Measurements from ENCODE around the gene FAM47E.

Gene FAM47E

GRCh38 chr4:76301068-76301774, 49.7 kb downstream of the FAM47E start:
- no peaks in the 10 kb centered on the region for H3K4me1 ChIP-seq (ENCODE audit: control insufficient read depth, insufficient read depth, low read length)
- H3K27me3 ChIP-seq (ENCODE audit: control insufficient read depth, insufficient read depth, low read length), result peaks cover 16% of the 10 kb centered on the region
- H3K36me3 ChIP-seq (ENCODE audit: control insufficient read depth, insufficient read depth, low read length), result no peaks in the 10 kb centered on the region
- peaks cover 17% of the 10 kb centered on the region for H3K9me3 ChIP-seq (ENCODE audit: control insufficient read depth, insufficient read depth, low read depth, low read length)
- no peak overlapping the region for H3K27ac ChIP-seq (ENCODE audit: low read depth, low read length)
- H3K9ac ChIP-seq (ENCODE audit: low read length), result no peak overlapping the region
- H3K4me3 ChIP-seq (ENCODE audit: low read depth, low read length), result no peak overlapping the region

GRCh38 chr4:76301775-76302162, 50.2 kb downstream of the FAM47E start:
- H3K9me3 ChIP-seq (ENCODE audit: control insufficient read depth, insufficient read depth, low read depth, low read length), result peaks cover 11% of the 10 kb centered on the region
- H3K27me3 ChIP-seq (ENCODE audit: control insufficient read depth, insufficient read depth, low read length), result peaks cover 17% of the 10 kb centered on the region
- H3K4me1 ChIP-seq (ENCODE audit: control insufficient read depth, insufficient read depth, low read length), result no peaks in the 10 kb centered on the region
- no peaks in the 10 kb centered on the region for H3K36me3 ChIP-seq (ENCODE audit: control insufficient read depth, insufficient read depth, low read length)
- no peak overlapping the region for H3K9ac ChIP-seq (ENCODE audit: low read length)
- no peak overlapping the region for H3K4me3 ChIP-seq (ENCODE audit: low read depth, low read length)
- no peak overlapping the region for H3K27ac ChIP-seq (ENCODE audit: low read depth, low read length)

GRCh38 chr4:76302826-76303438, 51.4 kb downstream of the FAM47E start:
- Histone ChIP-seq H3K36me3 (ENCODE audit: control insufficient read depth, insufficient read depth, low read length) (no peaks in the 10 kb centered on the region), H3K9ac (ENCODE audit: low read length) (no peak overlapping the region), H3K27me3 (ENCODE audit: control insufficient read depth, insufficient read depth, low read length) (peaks cover 25% of the 10 kb centered on the region), H3K27ac (ENCODE audit: low read depth, low read length) (no peak overlapping the region), H3K4me3 (ENCODE audit: low read depth, low read length) (no peak overlapping the region), H3K4me1 (ENCODE audit: control insufficient read depth, insufficient read depth, low read length) (peaks cover 4% of the 10 kb centered on the region; the same call in 1 of the 2 replicates), H3K9me3 (ENCODE audit: control insufficient read depth, insufficient read depth, low read depth, low read length) (peaks cover 3% of the 10 kb centered on the region)

- H3K27ac ChIP-seq (ENCODE audit: low read depth, low read length), result no peak overlapping the region
- H3K4me1 ChIP-seq (ENCODE audit: control insufficient read depth, insufficient read depth, low read length), result peaks cover 4% of the 10 kb centered on the region; the same call in 1 of the 2 replicates
- H3K9me3 ChIP-seq (ENCODE audit: control insufficient read depth, insufficient read depth, low read depth, low read length), result no peaks in the 10 kb centered on the region
- peaks cover 25% of the 10 kb centered on the region for H3K27me3 ChIP-seq (ENCODE audit: control insufficient read depth, insufficient read depth, low read length)
- H3K9ac ChIP-seq (ENCODE audit: low read length), result no peak overlapping the region
- peak overlapping the region; percentile 75; the same call in 1 of the 2 replicates for H3K4me3 ChIP-seq (ENCODE audit: low read depth, low read length)
- peaks cover 8% of the 10 kb centered on the region for H3K36me3 ChIP-seq (ENCODE audit: control insufficient read depth, insufficient read depth, low read length)
Measured at GRCh38 chr4:76305033-76305687, 53.6 kb downstream of the FAM47E start.

GRCh38 chr4:76305971-76306881, 54.7 kb downstream of the FAM47E start, which contains the start of gene STBD1:
Gene STBD1 (plus strand): TSS chr4:76306733. CDS start chr4:76306770, 37 bp downstream.
- Histone ChIP-seq H3K36me3 (ENCODE audit: control insufficient read depth, insufficient read depth, low read length) (peaks cover 8% of the 10 kb centered on the region), H3K27me3 (ENCODE audit: control insufficient read depth, insufficient read depth, low read length) (peaks cover 25% of the 10 kb centered on the region), H3K4me3 (ENCODE audit: low read depth, low read length) (peak within 1 kb of the TSS; percentile 75), H3K9ac (ENCODE audit: low read length) (peak within 1 kb of the TSS; percentile 74), H3K27ac (ENCODE audit: low read depth, low read length) (no peak within 1 kb of the TSS), H3K4me1 (ENCODE audit: control insufficient read depth, insufficient read depth, low read length) (peaks cover 4% of the 10 kb centered on the region; the same call in 1 of the 2 replicates), H3K9me3 (ENCODE audit: control insufficient read depth, insufficient read depth, low read depth, low read length) (no peaks in the 10 kb centered on the region)

GRCh38 chr4:76306882-76307659, 55.5 kb downstream of the FAM47E start:
- H3K9me3 ChIP-seq (ENCODE audit: control insufficient read depth, insufficient read depth, low read depth, low read length), result no peaks in the 10 kb centered on the region
- H3K27ac ChIP-seq (ENCODE audit: low read depth, low read length), result no peak overlapping the region
- H3K4me1 ChIP-seq (ENCODE audit: control insufficient read depth, insufficient read depth, low read length), result peaks cover 4% of the 10 kb centered on the region; the same call in 1 of the 2 replicates
- H3K36me3 ChIP-seq (ENCODE audit: control insufficient read depth, insufficient read depth, low read length), result peaks cover 8% of the 10 kb centered on the region
- H3K9ac ChIP-seq (ENCODE audit: low read length), result peak overlapping the region; percentile 52
- peak overlapping the region; percentile 75 for H3K4me3 ChIP-seq (ENCODE audit: low read depth, low read length)
- peaks cover 25% of the 10 kb centered on the region for H3K27me3 ChIP-seq (ENCODE audit: control insufficient read depth, insufficient read depth, low read length)

GRCh38 chr4:76307660-76308014, 56.1 kb downstream of the FAM47E start:
- peaks cover 8% of the 10 kb centered on the region for H3K36me3 ChIP-seq (ENCODE audit: control insufficient read depth, insufficient read depth, low read length)
- H3K4me3 ChIP-seq (ENCODE audit: low read depth, low read length), result peak overlapping the region; percentile 75
- H3K27me3 ChIP-seq (ENCODE audit: control insufficient read depth, insufficient read depth, low read length), result peaks cover 25% of the 10 kb centered on the region
- no peak overlapping the region for H3K27ac ChIP-seq (ENCODE audit: low read depth, low read length)
- H3K9me3 ChIP-seq (ENCODE audit: control insufficient read depth, insufficient read depth, low read depth, low read length), result no peaks in the 10 kb centered on the region
- peaks cover 4% of the 10 kb centered on the region; the same call in 1 of the 2 replicates for H3K4me1 ChIP-seq (ENCODE audit: control insufficient read depth, insufficient read depth, low read length)
- H3K9ac ChIP-seq (ENCODE audit: low read length), result peak overlapping the region; percentile 52

- H3K27me3 ChIP-seq (ENCODE audit: control insufficient read depth, insufficient read depth, low read length), result peaks cover 25% of the 10 kb centered on the region
- no peak overlapping the region for H3K9ac ChIP-seq (ENCODE audit: low read length)
- peaks cover 8% of the 10 kb centered on the region for H3K36me3 ChIP-seq (ENCODE audit: control insufficient read depth, insufficient read depth, low read length)
- H3K4me3 ChIP-seq (ENCODE audit: low read depth, low read length), result no peak overlapping the region
- no peak overlapping the region for H3K27ac ChIP-seq (ENCODE audit: low read depth, low read length)
- H3K4me1 ChIP-seq (ENCODE audit: control insufficient read depth, insufficient read depth, low read length), result peaks cover 4% of the 10 kb centered on the region; the same call in 1 of the 2 replicates
- no peaks in the 10 kb centered on the region for H3K9me3 ChIP-seq (ENCODE audit: control insufficient read depth, insufficient read depth, low read depth, low read length)
Measured at GRCh38 chr4:76308548-76308947, 57.0 kb downstream of the FAM47E start.

- Histone ChIP-seq H3K27ac (ENCODE audit: low read depth, low read length) (no peak overlapping the region), H3K4me1 (ENCODE audit: control insufficient read depth, insufficient read depth, low read length) (peaks cover 4% of the 10 kb centered on the region; the same call in 1 of the 2 replicates), H3K9me3 (ENCODE audit: control insufficient read depth, insufficient read depth, low read depth, low read length) (no peaks in the 10 kb centered on the region), H3K27me3 (ENCODE audit: control insufficient read depth, insufficient read depth, low read length) (peaks cover 21% of the 10 kb centered on the region), H3K36me3 (ENCODE audit: control insufficient read depth, insufficient read depth, low read length) (peaks cover 8% of the 10 kb centered on the region), H3K9ac (ENCODE audit: low read length) (no peak overlapping the region), H3K4me3 (ENCODE audit: low read depth, low read length) (no peak overlapping the region)
Measured at GRCh38 chr4:76309939-76310550, 58.5 kb downstream of the FAM47E start.

Measured in HUES6 (cell line).